Endothelial cell of umbilical vein (primary cell): Measurements from ENCODE around the gene KIF20B. TPM values are rescaled to one million over a fixed set of nuclear protein-coding genes. Genes with fewer than 3 reads are reported as not detected.

ENCODE experiments used
- BruUV-seq: library from RNA; stranded (reverse); fragments of 400-500 nt; replicated peaks from 2 replicates; lab custom pipeline; 2021; lab: Mats Ljungman, UMichigan
- CTCF ChIA-PET: fragments of 300-600, 350-600 bp; sonication (Branson Sonifier 250); formaldehyde crosslinking; loops from one replicate; lab custom pipeline; 2021; ENCODE audit warnings: antibody characterized with exemption, inconsistent platforms; lab: Charles Lee
- POLR2A ChIA-PET: fragments of 300-600, 350-600 bp; sonication (Branson Sonifier 250); formaldehyde crosslinking; loops from one replicate; lab custom pipeline; 2021; ENCODE audit warnings: antibody characterized with exemption, inconsistent platforms; lab: Charles Lee
- DNase-seq: peaks from one replicate; pipeline ENCODE4 v3.0.0-alpha.2; 2011; ENCODE audit warnings: low read depth, low spot score
- FAIRE-seq: peaks from 2 replicates; lab custom pipeline; 2011; peaks lifted over from hg19 to GRCh38; lab: Jason Lieb, UNC
- H2AFZ ChIP-seq: 2 replicates; pipeline ENCODE4 v1.6.0; 2012; ENCODE audit warnings: low read depth, low read length, control low read depth, inconsistent platforms
- H3K27ac ChIP-seq: 2 replicates; pipeline ENCODE4 v1.5.1; 2011; ENCODE audit warnings: low read depth, mild to moderate bottlenecking, control low read depth, low read length, moderate library complexity; ENCODE audit not compliant: insufficient read depth
- H3K27me3 ChIP-seq, 2 experiments: 2 replicates each; pipeline versions ENCODE4 v1.6.0 to v1.6.1; 2011; ENCODE audit warnings: low read length in 2 of 2, mixed read lengths in 1 of 2; ENCODE audit not compliant: control insufficient read depth in 2 of 2, insufficient read depth in 2 of 2
- H3K36me3 ChIP-seq, 2 experiments: 2 replicates in 1 of 2; 3 replicates in 1 of 2; pipeline ENCODE4 v1.5.1; 2011; ENCODE audit warnings: low read length in 2 of 2, mild to moderate bottlenecking in 1 of 2, moderate library complexity in 1 of 2; ENCODE audit not compliant: control insufficient read depth in 2 of 2, insufficient read depth in 2 of 2; ENCODE audit errors: extremely low read depth in 1 of 2
- H3K4me1 ChIP-seq: 3 replicates; pipeline ENCODE4 v1.5.1; 2011; ENCODE audit warnings: mild to moderate bottlenecking, low read length; ENCODE audit not compliant: control insufficient read depth, insufficient read depth; ENCODE audit errors: extremely low read depth
- H3K4me2 ChIP-seq: 2 replicates; pipeline ENCODE4 v1.6.1; 2011; ENCODE audit warnings: low read length, control low read depth, mixed read lengths; ENCODE audit not compliant: insufficient read depth
- H3K4me3 ChIP-seq, 3 experiments: fragments of 200-600 bp in 1 of 3; sonication (generic), shearing (Covaris generic) in 1 of 3; replicated peaks in 1 of 3; 2 replicates each; pipeline ENCODE4 v1.5.1; 2011 to 2016; ENCODE audit warnings: control low read depth in 3 of 3, low read length in 3 of 3, mild to moderate bottlenecking in 2 of 3, inconsistent platforms in 1 of 3, low read depth in 1 of 3, moderate library complexity in 1 of 3; ENCODE audit not compliant: insufficient read depth in 1 of 3
- H3K79me2 ChIP-seq: 2 replicates; pipeline ENCODE4 v1.6.0; 2012; ENCODE audit warnings: low read length, inconsistent platforms; ENCODE audit not compliant: control insufficient read depth, insufficient read depth
- H3K9ac ChIP-seq: replicated peaks from 2 replicates; pipeline ENCODE3; 2011; ENCODE audit warnings: low read length, control low read depth; ENCODE audit not compliant: insufficient read depth; ENCODE audit errors: extremely low read depth
- H3K9me1 ChIP-seq: replicated peaks from 3 replicates; pipeline ENCODE4 v1.6.0; 2011; ENCODE audit warnings: mild to moderate bottlenecking, low read length; ENCODE audit not compliant: control insufficient read depth, insufficient read depth; ENCODE audit errors: extremely low read depth
- H3K9me3 ChIP-seq: replicated peaks from 2 replicates; pipeline ENCODE4 v1.5.1; 2012; ENCODE audit warnings: low read length, inconsistent platforms; ENCODE audit not compliant: control insufficient read depth, insufficient read depth
- H4K20me1 ChIP-seq: replicated peaks from 2 replicates; pipeline ENCODE3; 2011; ENCODE audit warnings: mild to moderate bottlenecking, low read length; ENCODE audit not compliant: control insufficient read depth, insufficient read depth; ENCODE audit errors: extremely low read depth
- CTCF ChIP-seq, 2 donors: IDR thresholded peaks; 1 replicate in 1 of 2; 2 replicates in 1 of 2; pipeline ENCODE4 v1.5.1; 2011; ENCODE audit warnings: low read length in 2 of 2, mild to moderate bottlenecking in 2 of 2, moderate library complexity in 2 of 2, control low read depth in 1 of 2, inconsistent platforms in 1 of 2, low read depth in 1 of 2; ENCODE audit not compliant: insufficient read depth in 1 of 2; ENCODE audit errors: extremely low read depth in 1 of 2
- EZH2 ChIP-seq: IDR thresholded peaks from 2 replicates; pipeline ENCODE4 v1.6.1; 2012; ENCODE audit warnings: borderline replicate concordance, low read depth, mild to moderate bottlenecking, moderate library complexity, low read length, inconsistent platforms; ENCODE audit not compliant: severe bottlenecking
- FOS ChIP-seq: IDR thresholded peaks from 2 replicates; pipeline ENCODE4 v1.6.1; 2011; ENCODE audit warnings: mild to moderate bottlenecking, low read length, moderate library complexity, borderline replicate concordance; ENCODE audit not compliant: insufficient read depth
- GATA2 ChIP-seq: IDR thresholded peaks from 2 replicates; pipeline ENCODE4 v1.7.0; 2011; ENCODE audit warnings: low read depth, mild to moderate bottlenecking, moderate library complexity, mixed read lengths, low read length; ENCODE audit not compliant: insufficient read length, insufficient read depth
- JUN ChIP-seq: IDR thresholded peaks from 2 replicates; pipeline ENCODE4 v1.6.1; 2011; ENCODE audit warnings: borderline replicate concordance, low read depth; ENCODE audit not compliant: insufficient read length, insufficient read depth
- MAX ChIP-seq: IDR thresholded peaks from 2 replicates; pipeline ENCODE4 v1.6.1; 2011; ENCODE audit not compliant: insufficient read depth, insufficient read length
- MYC ChIP-seq: IDR thresholded peaks from one replicate; pipeline ENCODE4 v1.6.1; 2011; ENCODE audit warnings: mild to moderate bottlenecking, low read depth, low read length
- POLR2A ChIP-seq: IDR thresholded peaks from 2 replicates; pipeline ENCODE4 v1.6.1; 2012; ENCODE audit warnings: low read depth, mild to moderate bottlenecking, control low read depth, low read length
- POLR2AphosphoS5 ChIP-seq: IDR thresholded peaks from 2 replicates; pipeline ENCODE4 v1.6.1; 2012; ENCODE audit warnings: low read depth, mild to moderate bottlenecking, control low read depth, low read length, moderate library complexity; ENCODE audit not compliant: insufficient read depth
- dilution Hi-C: fragments of 300-500 bp; cut with MboI; formaldehyde crosslinking; loops from one replicate; pipeline ENCODE4 v1.15.0; 2019; ENCODE audit warnings: low sequenced_read_pairs; ENCODE audit not compliant: extremely low pct_ligation_motif_present
- intact Hi-C: fragments of 100-400 bp; cut with micrococcal nuclease; formaldehyde crosslinking; loops from one replicate; pipeline ENCODE4 v1.10.0; 2022
- polyA plus RNA-seq, 4 experiments: library from polyadenylated mRNA; depleted of rRNA in 3 of 4; stranded (reverse) in 3 of 4; unstranded in 1 of 4; fragments of >200 nt; gene quantifications; 2 replicates each; pipeline versions ENCODE4 v1.2.1 to v1.2.3, GENCODE V29; 2011 to 2012; ENCODE audit warnings: missing spikeins in 1 of 4
- total RNA-seq: library from RNA; stranded (reverse); gene quantifications from 2 replicates; pipeline ENCODE4 v1.2.3, GENCODE V29; 2021

The KIF20B gene
- total and polyA plus RNA-seq, 2 donors (not counting 3 experiments of a cell fraction or from before 2014, with no cell fraction given): 2.6 to 39.7 TPM

- no peak for FAIRE-seq
- CTCF ChIA-PET: interaction anchor here (1.4 kb wide), 1 partner anchor 13 kb away, joined by 3 read pairs; no protein-coding TSS in a partner anchor
These were observed 24.0 kb upstream of the KIF20B start for GRCh38 chr10:89677341-89677740.

GRCh38 chr10:89679986-89680385, 21.4 kb upstream of the KIF20B start:
- TF ChIP-seq FOS (no peak), EZH2 (no peak), CTCF (IDR thresholded peaks at IDR 0.05; ENCODE audit: extremely low read depth in 1 of 2, insufficient read depth in 1 of 2, low read depth in 1 of 2, low read length in 2 of 2) (no peak), MAX (no peak), MYC (no peak), JUN (no peak), POLR2AphosphoS5 (no peak), POLR2A (no peak), GATA2 (no peak)
- no peaks in the 10 kb centered on the region for H3K9me3 ChIP-seq
- H3K27me3 ChIP-seq: peaks cover 3 to 5% of the 10 kb centered on the region in 2 experiments
- no peak overlapping the region for H3K9ac ChIP-seq
- ChIA-PET CTCF (interaction anchor here (1.3 kb wide), 1 partner anchor 21 kb away, joined by 3 read pairs; the partner anchor contains the start of gene KIF20B), POLR2A (no interaction called here)
- H3K4me3 ChIP-seq: no peak overlapping the region
- H4K20me1 ChIP-seq: no peaks in the 10 kb centered on the region
- H3K9me1 ChIP-seq: no peaks in the 10 kb centered on the region
- no peaks in the 10 kb centered on the region for H3K4me1 ChIP-seq
- FAIRE-seq (no peak), DNase-seq (no peak)
- H3K4me2 ChIP-seq: no peak overlapping the region
- intact Hi-C loops: no loop called here
- no peaks in the 10 kb centered on the region for H3K79me2 ChIP-seq
- H3K36me3 ChIP-seq: no peaks in the 10 kb centered on the region
- no TSS peak for BruUV-seq
- H2AFZ ChIP-seq: no peak overlapping the region
- no peak overlapping the region for H3K27ac ChIP-seq
- dilution Hi-C loops: no loop called here

More at GRCh38 chr10:89677341-89677740, 24.0 kb upstream of the KIF20B start:
- Histone ChIP-seq H3K27me3 (peaks cover 3 to 5% of the 10 kb centered on the region in 2 experiments), H2AFZ (no peak overlapping the region), H3K9ac (no peak overlapping the region), H3K9me1 (no peaks in the 10 kb centered on the region), H3K79me2 (no peaks in the 10 kb centered on the region), H3K27ac (no peak overlapping the region), H4K20me1 (no peaks in the 10 kb centered on the region), H3K9me3 (no peaks in the 10 kb centered on the region), H3K36me3 (no peaks in the 10 kb centered on the region), H3K4me2 (no peak overlapping the region), H3K4me1 (no peaks in the 10 kb centered on the region), H3K4me3 (no peak overlapping the region)
- intact Hi-C loops: no loop called here
- BruUV-seq: no TSS peak
- POLR2A ChIA-PET: no interaction called here
- DNase-seq: no peak
- dilution Hi-C loops: no loop called here
- no peak for TF ChIP-seq GATA2
- TF ChIP-seq MAX: no peak
- no peak for TF ChIP-seq EZH2
- TF ChIP-seq JUN: no peak
- no peak for TF ChIP-seq POLR2A
